Right lobe of liver (tissue), 6 donors: ENCODE results near the gene MTCH1. TPM values are rescaled to one million over a fixed set of nuclear protein-coding genes. Genes with fewer than 3 reads are reported as not detected.

Source experiments
- ATAC-seq, 4 donors: fragments of 200-7000 bp; cut with Tn5 transposase; one replicate each; pipeline ENCODE4 v1.9.1; 2020; ENCODE audit warnings: mild to moderate bottlenecking in 4 of 4, moderate library complexity in 4 of 4
- DNase-seq, 3 donors: peaks; one replicate each; pipeline ENCODE4 v3.0.0-alpha.2; 2020
- H3K27ac ChIP-seq, 3 donors: fragments of 200-600 bp; one replicate each; pipeline ENCODE4 v1.8.0; 2022
- H3K27me3 ChIP-seq, 2 donors: fragments of 200-600 bp; one replicate each; pipeline ENCODE4 v1.8.0; 2022
- H3K36me3 ChIP-seq, 4 donors: fragments of 200-600 bp; sonication (generic) in 1 of 4; one replicate each; pipeline versions ENCODE4 v1.5.1 to v1.8.0; 2017 to 2022; ENCODE audit warnings: control low read depth in 1 of 4
- H3K4me1 ChIP-seq, 4 donors: fragments of 200-600 bp; sonication (generic) in 1 of 4; one replicate each; pipeline versions ENCODE4 v1.5.1 to v1.8.0; 2017 to 2022; ENCODE audit warnings: control low read depth in 1 of 4
- H3K4me3 ChIP-seq, 3 donors: fragments of 200-600 bp; one replicate each; pipeline ENCODE4 v1.8.0; 2022
- H3K9me3 ChIP-seq, 4 donors: fragments of 200-600 bp; sonication (generic) in 1 of 4; one replicate each; pipeline versions ENCODE4 v1.5.1 to v1.8.0; 2017 to 2022; ENCODE audit warnings: control low read depth in 1 of 4
- POLR2A ChIP-seq: fragments of 450-650 bp; IDR thresholded peaks from one replicate; pipeline ENCODE4 v1.6.1; 2017; ENCODE audit warnings: antibody characterized with exemption, mild to moderate bottlenecking
- WGBS: methylation state at CpG from one replicate; pipeline ENCODE4 v1.1.6; 2018; ENCODE audit warnings: low coverage, low lambda C conversion rate; ENCODE audit not compliant: insufficient coverage; ENCODE audit errors: missing lambda C conversion rate; 5-methylcytosine and 5-hydroxymethylcytosine counted together
- intact Hi-C, 2 donors: fragments of 100-400 bp; cut with DNase I; formaldehyde crosslinking; loops; one replicate each; pipeline versions ENCODE4 v1.11.2 to v1.14.1; 2022
- total RNA-seq, 6 experiments: library from RNA; depleted of rRNA in 2 of 6; stranded (reverse); fragments of >200 nt in 2 of 6; fragmentation: NEBNext Ultra II Directional in 3 of 6; extraction: Animal tissue kit (Norgen Biotek cat#: 25700) in 3 of 6; gene quantifications; one replicate each; pipeline versions ENCODE4 v1.1.0 to v1.2.4, GENCODE V29; 2016 to 2023
- TF ChIP-seq, protein P1 (sequence below), 4 donors: fragments of 200-600 bp in 3 of 4; fragments of 450-650 bp in 1 of 4; IDR thresholded peaks; one replicate each; pipeline versions ENCODE4 v1.5.1 to v1.8.0; 2016 to 2022; ENCODE audit warnings: antibody characterized with exemption in 4 of 4, mild to moderate bottlenecking in 2 of 4
- donor health status: DM: no; HTN: yes; CAD: no.
- donor health status: DM: no; HTN: no; CAD: no.
- donor health status: DM: no; HTN: no; CAD: no.
- donor health status: DM: no; HTN: yes; CAD: no.
- donor health status: DM: no; HTN: yes; CAD: no.

Gene MTCH1
- total RNA-seq, 6 experiments from 2014 or later: 56.3 to 73.7 (median 63.3) TPM

DNA sequence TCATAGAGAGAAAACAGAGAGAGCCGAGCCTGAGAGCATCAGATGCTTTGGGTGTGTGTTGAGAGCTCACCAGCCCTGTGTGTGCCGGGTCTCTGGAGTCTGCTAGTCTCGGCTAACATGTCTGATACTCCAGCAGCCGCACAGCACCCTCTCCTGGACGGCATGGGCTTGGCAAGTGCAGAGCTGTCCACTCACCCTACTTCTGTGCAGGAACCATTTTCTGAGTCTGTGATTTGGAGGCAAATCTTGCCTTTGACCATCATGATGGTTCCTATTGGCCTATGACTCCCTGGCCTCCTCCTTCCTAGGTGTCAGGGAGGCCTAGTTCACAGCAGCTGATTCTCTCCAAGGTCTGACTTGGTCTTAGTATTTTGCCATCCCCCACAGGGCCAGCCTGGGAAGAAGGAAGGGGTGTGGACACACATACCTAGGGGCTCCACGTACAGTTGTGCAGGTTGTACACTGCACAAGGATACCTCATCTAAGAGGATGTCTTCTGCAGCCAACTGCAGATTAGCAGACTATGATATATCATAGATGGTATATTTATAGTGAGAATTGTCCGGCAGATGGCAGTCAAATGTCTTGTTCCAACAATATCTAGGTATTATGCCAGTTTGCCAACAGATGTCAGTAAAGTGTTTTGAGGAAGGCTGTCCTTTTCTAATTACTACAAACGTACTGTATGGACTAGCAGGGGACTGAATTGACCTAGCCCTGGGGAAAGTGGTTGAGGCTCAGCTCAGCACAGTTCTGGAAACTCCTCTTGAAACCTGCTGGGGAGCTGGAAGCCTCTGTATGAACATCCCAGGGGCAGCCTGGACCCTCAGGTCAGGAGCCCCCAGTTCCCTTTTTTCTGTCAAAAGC, 32.4 kb upstream of the MTCH1 start:
- peak; percentile 86 to 90 (median 87) for ATAC-seq
- peak overlapping the region; percentile 41 to 68 (median 57) for H3K27ac ChIP-seq
- H3K9me3 ChIP-seq: no peaks in the 10 kb centered on the region
- peak; percentile 88 to 90 (median 89) for DNase-seq
- no peak overlapping the region for H3K4me3 ChIP-seq
- TF ChIP-seq POLR2A: no peak
- TF ChIP-seq, protein P1, sequence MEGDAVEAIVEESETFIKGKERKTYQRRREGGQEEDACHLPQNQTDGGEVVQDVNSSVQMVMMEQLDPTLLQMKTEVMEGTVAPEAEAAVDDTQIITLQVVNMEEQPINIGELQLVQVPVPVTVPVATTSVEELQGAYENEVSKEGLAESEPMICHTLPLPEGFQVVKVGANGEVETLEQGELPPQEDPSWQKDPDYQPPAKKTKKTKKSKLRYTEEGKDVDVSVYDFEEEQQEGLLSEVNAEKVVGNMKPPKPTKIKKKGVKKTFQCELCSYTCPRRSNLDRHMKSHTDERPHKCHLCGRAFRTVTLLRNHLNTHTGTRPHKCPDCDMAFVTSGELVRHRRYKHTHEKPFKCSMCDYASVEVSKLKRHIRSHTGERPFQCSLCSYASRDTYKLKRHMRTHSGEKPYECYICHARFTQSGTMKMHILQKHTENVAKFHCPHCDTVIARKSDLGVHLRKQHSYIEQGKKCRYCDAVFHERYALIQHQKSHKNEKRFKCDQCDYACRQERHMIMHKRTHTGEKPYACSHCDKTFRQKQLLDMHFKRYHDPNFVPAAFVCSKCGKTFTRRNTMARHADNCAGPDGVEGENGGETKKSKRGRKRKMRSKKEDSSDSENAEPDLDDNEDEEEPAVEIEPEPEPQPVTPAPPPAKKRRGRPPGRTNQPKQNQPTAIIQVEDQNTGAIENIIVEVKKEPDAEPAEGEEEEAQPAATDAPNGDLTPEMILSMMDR (IDR thresholded peaks at IDR 0.05): peak; percentile 66 to 88 (median 76)
- 4% methylated on average over 4 of the region's 8 CpGs for WGBS
- H3K36me3 ChIP-seq: no peaks in the 10 kb centered on the region
- intact Hi-C loops: loop anchor here (10.0 kb wide), 1 partner anchor 254 kb away; no protein-coding TSS in a partner anchor
- no peaks in the 10 kb centered on the region for H3K27me3 ChIP-seq
- peaks cover 0 to 36% (median 13%) of the 10 kb centered on the region in 4 donors for H3K4me1 ChIP-seq

DNA sequence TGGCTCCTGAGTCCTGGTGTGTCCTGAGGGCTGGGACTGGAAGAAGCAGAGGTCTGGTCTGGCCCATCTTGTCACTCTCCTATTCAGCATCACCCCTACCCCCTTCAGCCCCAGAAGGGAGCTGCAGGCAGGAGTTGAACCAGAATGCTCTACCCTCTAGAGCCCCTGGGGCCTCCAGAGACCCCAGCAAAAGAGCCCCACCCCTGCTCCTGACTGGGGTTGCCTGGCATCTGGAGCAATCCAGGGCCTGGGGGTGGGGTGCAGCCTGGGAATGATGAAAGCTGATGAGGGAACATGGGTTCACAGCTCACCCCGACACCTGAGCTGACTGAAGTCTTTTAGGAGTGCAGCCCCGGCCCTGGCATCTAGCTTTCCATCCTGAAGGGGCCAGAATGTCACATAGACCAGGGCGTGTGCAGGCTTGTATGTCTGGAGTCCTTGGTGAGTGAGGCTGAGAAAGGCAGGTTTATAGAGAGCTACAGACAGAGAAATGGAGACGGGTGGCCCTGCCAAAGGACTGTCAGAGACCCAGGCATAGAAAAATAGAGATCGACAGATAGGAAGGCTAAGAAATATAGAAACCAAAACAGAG, 31.7 kb upstream of the MTCH1 start:
- DNase-seq: no peak
- TF ChIP-seq POLR2A: no peak
- TF ChIP-seq, protein P1 (IDR thresholded peaks at IDR 0.05): no peak
- WGBS: 53% methylated on average over 5 of the region's 5 CpGs
- no peak for ATAC-seq
- intact Hi-C loops: loop anchor here (10.0 kb wide), 1 partner anchor 253 kb away; no protein-coding TSS in a partner anchor
- Histone ChIP-seq H3K4me1 (peaks cover 0 to 30% (median 9%) of the 10 kb centered on the region in 4 donors), H3K27ac (no peak overlapping the region), H3K4me3 (no peak overlapping the region), H3K9me3 (no peaks in the 10 kb centered on the region), H3K36me3 (no peaks in the 10 kb centered on the region), H3K27me3 (no peaks in the 10 kb centered on the region)

DNA sequence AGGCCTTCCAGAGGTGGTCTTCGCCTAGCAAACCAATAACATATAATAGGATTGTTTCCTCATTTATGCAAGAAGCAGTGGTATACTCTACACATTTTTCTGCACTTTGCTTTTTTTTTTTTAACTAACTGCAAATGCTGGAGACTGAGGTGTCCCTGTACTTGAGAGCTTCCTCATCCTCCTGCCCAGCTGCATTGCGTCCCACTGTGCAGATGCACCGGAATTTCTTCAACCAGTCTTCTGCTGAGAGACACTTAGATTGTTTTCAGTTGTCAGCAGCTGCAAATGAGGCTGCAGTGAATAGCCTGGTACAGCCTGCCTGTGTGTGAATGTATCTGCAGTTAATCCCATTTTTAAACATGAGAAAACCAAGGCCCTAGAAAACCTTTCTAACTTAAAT, 31.0 kb upstream of the MTCH1 start:
- TF ChIP-seq, protein P1 (IDR thresholded peaks at IDR 0.05): no peak
- TF ChIP-seq POLR2A: no peak
- DNase-seq: no peak
- no peak for ATAC-seq
- H3K9me3 ChIP-seq: no peaks in the 10 kb centered on the region
- intact Hi-C loops: loop anchor here (10.0 kb wide), 1 partner anchor 252 kb away; no protein-coding TSS in a partner anchor
- no peaks in the 10 kb centered on the region for H3K36me3 ChIP-seq
- peaks cover 0 to 23% (median 7%) of the 10 kb centered on the region in 4 donors for H3K4me1 ChIP-seq
- H3K4me3 ChIP-seq: no peak overlapping the region
- no peaks in the 10 kb centered on the region for H3K27me3 ChIP-seq
- 66% methylated on average over 3 of the region's 3 CpGs for WGBS
- no peak overlapping the region for H3K27ac ChIP-seq

DNA sequence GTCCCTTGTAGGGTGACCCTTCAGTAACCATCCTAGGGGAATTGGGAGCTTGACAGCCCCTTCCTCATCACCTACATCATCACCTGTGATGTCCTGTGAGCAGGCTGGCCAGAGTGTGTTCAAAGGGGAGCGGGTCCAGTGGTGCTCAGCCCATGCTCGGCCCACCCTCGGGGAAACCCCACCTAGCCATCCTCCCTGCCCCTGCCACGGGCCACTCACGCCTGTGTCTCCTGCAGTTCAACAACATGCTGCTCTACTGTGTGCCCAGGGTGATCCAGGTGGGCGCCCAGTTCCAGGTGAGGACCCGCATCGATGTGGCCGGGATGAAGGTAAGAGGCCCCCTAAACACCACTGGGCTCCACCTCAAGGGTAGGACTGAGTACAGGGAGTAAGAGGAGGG, 29.5 kb upstream of the MTCH1 start:
- H3K27ac ChIP-seq: no peak overlapping the region
- TF ChIP-seq, protein P1 (IDR thresholded peaks at IDR 0.05): no peak
- TF ChIP-seq POLR2A: no peak
- DNase-seq: no peak
- no peaks in the 10 kb centered on the region for H3K36me3 ChIP-seq
- H3K4me1 ChIP-seq: peaks cover 0 to 20% (median 7%) of the 10 kb centered on the region in 4 donors
- no peaks in the 10 kb centered on the region for H3K27me3 ChIP-seq
- no peak overlapping the region for H3K4me3 ChIP-seq
- WGBS: 83% methylated on average over 4 of the region's 9 CpGs
- intact Hi-C loops: loop anchor here (10.0 kb wide), 1 partner anchor 251 kb away; no protein-coding TSS in a partner anchor
- no peaks in the 10 kb centered on the region for H3K9me3 ChIP-seq
- no peak for ATAC-seq
